ENCODE data around the gene RSRC2. TPM values are rescaled to one million over a fixed set of nuclear protein-coding genes. Genes with fewer than 3 reads are reported as not detected.

RSRC2 gene
- total RNA-seq, 1 experiment from 2014 or later: 93.1 TPM

GRCh38 chr12:122518908-122519307 is 7.8 kb downstream of the RSRC2 start:
- H3K36me3 Mint-ChIP-seq: peaks cover 85% of the 10 kb centered on the region
- ATAC-seq (no peak), DNase-seq (ENCODE audit: low spot score) (no peak)
- no peak overlapping the region for H3K4me3 Mint-ChIP-seq
- ChIA-PET CTCF (no interaction called here), POLR2A (no interaction called here)
- no peaks in the 10 kb centered on the region for H3K9me3 Mint-ChIP-seq
- peak overlapping the region; percentile 30; the same call in 1 of the 2 replicates for H3K27ac Mint-ChIP-seq
- TF ChIP-seq JUN (CRISPR knock-in tag; IDR thresholded peaks at IDR 0.05) (no peak), MXD4 (CRISPR knock-in tag; IDR thresholded peaks at IDR 0.05; ENCODE audit: borderline replicate concordance) (no peak), HMGXB4 (CRISPR knock-in tag; IDR thresholded peaks at IDR 0.05) (no peak), ZNF232 (CRISPR knock-in tag; IDR thresholded peaks at IDR 0.05) (no peak), NFATC4 (CRISPR knock-in tag; IDR thresholded peaks at IDR 0.05) (no peak), GTF2I (CRISPR knock-in tag; conservative IDR thresholded peaks at IDR 0.05) (no peak), NFYB (CRISPR knock-in tag; conservative IDR thresholded peaks at IDR 0.05; ENCODE audit: low read depth) (no peak), GRHL2 (CRISPR knock-in tag; IDR thresholded peaks at IDR 0.05; ENCODE audit: insufficient replicate concordance, severe bottlenecking) (no peak), ZNF317 (CRISPR knock-in tag; IDR thresholded peaks at IDR 0.05; ENCODE audit: borderline replicate concordance, low read depth) (no peak), USF2 (CRISPR knock-in tag; IDR thresholded peaks at IDR 0.05) (no peak)
- H3K4me1 Mint-ChIP-seq: peaks cover 10% of the 10 kb centered on the region
- no peaks in the 10 kb centered on the region for H3K27me3 Mint-ChIP-seq (ENCODE audit: low read depth)

- H3K27me3 Mint-ChIP-seq (ENCODE audit: low read depth): no peaks in the 10 kb centered on the region
- peaks cover 86% of the 10 kb centered on the region for H3K36me3 Mint-ChIP-seq
- peak overlapping the region; percentile 53; the same call in 1 of the 2 replicates for H3K27ac Mint-ChIP-seq
- H3K9me3 Mint-ChIP-seq: no peaks in the 10 kb centered on the region
- ChIA-PET POLR2A (no interaction called here), CTCF (no interaction called here)
- no peaks in the 10 kb centered on the region for H3K4me1 Mint-ChIP-seq
- TF ChIP-seq GTF2I (CRISPR knock-in tag; conservative IDR thresholded peaks at IDR 0.05): no peak
- 0 out of 2 replicates have a peak, but pooled peaks have one; percentile 67 for TF ChIP-seq EMX1 (CRISPR knock-in tag; IDR thresholded peaks at IDR 0.05)
- ATAC-seq: no peak
- DNase-seq (ENCODE audit: low spot score): no peak
- H3K4me3 Mint-ChIP-seq: no peak overlapping the region
Observed at GRCh38 chr12:122517877-122518276, 8.9 kb downstream of the RSRC2 start.

GRCh38 chr12:122516544-122517361 is 10.0 kb downstream of the RSRC2 start:
- DNase-seq (ENCODE audit: low spot score): no peak
- H3K36me3 Mint-ChIP-seq: peaks cover 92% of the 10 kb centered on the region
- H3K27ac Mint-ChIP-seq: no peak overlapping the region
- H3K27me3 Mint-ChIP-seq (ENCODE audit: low read depth): no peaks in the 10 kb centered on the region
- TF ChIP-seq ATF6 (CRISPR knock-in tag; IDR thresholded peaks at IDR 0.05) (no peak), TP53 (CRISPR knock-in tag; IDR thresholded peaks at IDR 0.05) (no peak), ESRRA (CRISPR knock-in tag; IDR thresholded peaks at IDR 0.05; ENCODE audit: borderline replicate concordance) (no peak), ZNF121 (CRISPR knock-in tag; IDR thresholded peaks at IDR 0.05) (no peak), ERG (CRISPR knock-in tag; IDR thresholded peaks at IDR 0.05) (no peak), HMGXB4 (CRISPR knock-in tag; IDR thresholded peaks at IDR 0.05) (no peak), CREB1 (CRISPR knock-in tag; IDR thresholded peaks at IDR 0.05) (no peak), PREB (CRISPR knock-in tag; IDR thresholded peaks at IDR 0.05; ENCODE audit: borderline replicate concordance) (no peak)
- ChIA-PET CTCF (no interaction called here), POLR2A (no interaction called here)
- no peak for ATAC-seq
- H3K4me3 Mint-ChIP-seq: no peak overlapping the region
- no peaks in the 10 kb centered on the region for H3K9me3 Mint-ChIP-seq
- H3K4me1 Mint-ChIP-seq: no peaks in the 10 kb centered on the region
